Ureter (tissue), 1 donor: ENCODE measurements around the gene CAMKK1. TPM values are rescaled to one million over a fixed set of nuclear protein-coding genes. Genes with fewer than 3 reads are reported as not detected.
"Not testable (repeated sequence)": the region's sequence is repeated elsewhere in the genome, so short reads cannot be mapped to it uniquely, and the experiment has no call there.

Experiments used
- DNase-seq: peaks from one replicate; pipeline ENCODE4 v3.0.0-alpha.2; 2020; ENCODE audit warnings: low spot score
- total RNA-seq: library from RNA; stranded (reverse); gene quantifications from one replicate; pipeline ENCODE4 v1.2.4, GENCODE V29; 2023
- donor health status: DM: yes; HTN: yes; CAD: no.

Gene CAMKK1
- total RNA-seq, 1 donor from 2014 or later: 7.8 TPM

GRCh38 chr17:3879591-3880417 lies 13.0 kb downstream of the CAMKK1 start:
- no peak for DNase-seq

- DNase-seq: no peak
These were observed 13.7 kb downstream of the CAMKK1 start for GRCh38 chr17:3879186-3879585.

DNA sequence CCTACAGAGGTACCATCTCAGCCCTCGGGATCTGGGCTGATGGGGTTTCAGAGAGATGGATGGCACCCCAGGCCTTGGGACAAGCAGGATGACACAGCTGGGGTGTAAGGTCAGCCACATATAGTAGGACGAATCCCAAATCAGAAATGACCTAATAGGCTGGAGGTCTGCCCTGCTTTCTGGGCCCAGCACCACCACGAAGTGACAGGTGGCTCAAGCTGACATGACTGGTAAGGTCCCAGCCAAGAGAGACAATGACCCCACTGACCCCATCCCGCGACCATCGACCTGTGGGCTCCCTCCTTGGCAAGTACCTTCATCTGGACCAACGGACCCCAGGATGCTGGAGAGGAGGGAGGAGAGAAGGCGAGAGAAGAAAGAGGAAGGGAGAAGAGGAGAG lies 15.6 kb downstream of the CAMKK1 start:
- no peak for DNase-seq

DNA sequence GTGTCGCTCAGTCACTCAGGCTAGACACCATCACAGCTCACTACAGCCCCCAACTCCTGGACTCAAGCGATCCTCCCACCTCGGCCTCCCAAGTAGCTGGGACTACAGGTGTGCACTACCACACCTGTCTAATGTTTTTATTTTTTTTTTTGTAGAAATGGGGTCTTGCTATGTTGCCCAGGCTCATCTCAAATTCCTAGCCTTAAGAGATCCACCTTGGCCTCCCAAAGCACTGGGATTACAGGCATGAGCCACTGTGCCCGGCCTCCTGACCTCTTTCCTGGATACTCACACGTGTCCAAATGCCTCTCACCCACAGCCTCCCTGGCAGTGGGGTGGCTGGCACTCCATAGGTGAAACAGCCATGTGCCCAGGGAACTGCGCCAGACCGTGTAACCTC lies 17.5 kb downstream of the CAMKK1 start:
- DNase-seq: no peak

DNA sequence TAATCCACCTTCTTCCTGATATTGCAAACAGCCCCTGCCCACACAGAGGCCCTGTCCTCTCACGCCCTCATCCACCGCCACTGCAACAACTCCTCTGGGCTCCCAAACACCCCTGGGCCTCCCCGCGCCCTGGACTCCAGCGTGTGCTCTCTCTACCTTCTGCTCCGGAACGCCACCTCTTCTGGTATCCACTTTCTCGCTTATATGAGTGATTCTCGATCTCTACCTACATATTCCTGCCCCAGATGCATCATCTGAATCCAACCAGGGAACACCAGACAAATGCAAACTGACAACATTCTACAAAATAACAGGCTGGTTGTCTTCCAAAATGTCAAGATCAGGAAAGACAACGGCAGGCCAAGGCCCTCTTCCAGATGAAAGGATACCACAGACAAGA lies 19.0 kb downstream of the CAMKK1 start:
- DNase-seq: no peak

DNA sequence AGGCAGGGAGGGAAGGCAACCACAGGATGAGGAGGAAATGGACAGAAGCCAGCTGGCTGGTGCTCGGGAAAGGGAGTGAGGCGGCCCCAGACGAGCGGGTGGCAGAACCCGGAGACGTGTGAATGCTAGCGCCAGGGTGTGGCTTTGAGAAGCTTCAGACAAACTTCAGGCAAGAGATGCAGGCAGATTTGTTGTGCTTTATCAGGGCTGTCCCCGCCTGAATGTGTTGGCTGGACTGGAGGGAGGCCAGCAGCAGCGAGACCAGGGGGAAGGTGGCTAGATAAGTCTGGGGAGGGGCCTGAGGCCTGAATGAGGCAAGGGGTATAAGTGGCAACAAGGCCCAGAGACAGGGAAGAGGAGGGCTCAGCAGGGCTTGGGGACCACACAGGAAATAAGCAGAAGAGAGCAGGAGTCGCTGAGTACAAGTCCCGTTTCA lies 22.0 kb downstream of the CAMKK1 start:
- no peak for DNase-seq

DNA sequence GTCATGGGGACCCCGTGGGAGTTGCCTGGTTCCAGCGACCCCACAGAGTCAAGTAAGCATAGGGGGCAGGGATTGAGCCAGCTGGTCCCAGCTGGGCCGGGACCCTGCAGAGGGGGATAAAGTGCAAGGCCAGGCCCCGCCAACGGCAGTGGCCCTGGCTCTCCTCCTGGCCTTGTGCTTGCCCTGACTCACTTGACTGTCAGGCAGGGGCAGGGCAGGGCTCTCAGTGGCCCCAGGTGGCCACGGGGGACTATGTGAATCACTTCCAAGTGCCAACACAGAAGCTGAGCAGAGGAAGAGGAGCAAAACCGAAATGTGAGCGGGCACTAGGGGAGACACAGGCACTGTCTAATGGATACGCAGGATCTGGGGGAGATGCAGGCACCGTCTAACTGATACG lies 25.2 kb downstream of the CAMKK1 start:
- DNase-seq: no peak

DNA sequence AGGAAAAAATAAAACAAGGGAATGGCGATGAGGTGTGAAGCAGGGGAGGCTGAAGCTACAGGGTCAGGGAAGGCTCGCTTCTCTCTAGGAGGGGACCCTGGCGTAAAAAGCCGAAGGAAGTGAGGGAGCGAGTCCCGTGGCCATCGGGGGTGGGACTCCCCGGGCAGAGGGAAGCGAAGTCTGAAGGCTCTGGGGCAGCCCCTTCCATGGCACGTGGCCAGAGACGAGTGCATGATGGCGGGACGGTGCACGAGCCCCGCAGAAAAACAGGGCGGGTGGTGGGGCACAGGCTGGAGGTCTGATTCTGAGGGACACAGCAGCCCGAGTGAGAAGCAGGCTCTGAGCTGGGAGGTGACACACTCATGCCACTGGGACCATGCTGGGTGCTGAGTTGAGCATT lies 25.7 kb downstream of the CAMKK1 start:
- no peak for DNase-seq

- no peak for DNase-seq
These were observed 26.6 kb downstream of the CAMKK1 start for GRCh38 chr17:3866276-3866675.

GRCh38 chr17:3865176-3865575 lies 27.7 kb downstream of the CAMKK1 start:
- no peak for DNase-seq

DNA sequence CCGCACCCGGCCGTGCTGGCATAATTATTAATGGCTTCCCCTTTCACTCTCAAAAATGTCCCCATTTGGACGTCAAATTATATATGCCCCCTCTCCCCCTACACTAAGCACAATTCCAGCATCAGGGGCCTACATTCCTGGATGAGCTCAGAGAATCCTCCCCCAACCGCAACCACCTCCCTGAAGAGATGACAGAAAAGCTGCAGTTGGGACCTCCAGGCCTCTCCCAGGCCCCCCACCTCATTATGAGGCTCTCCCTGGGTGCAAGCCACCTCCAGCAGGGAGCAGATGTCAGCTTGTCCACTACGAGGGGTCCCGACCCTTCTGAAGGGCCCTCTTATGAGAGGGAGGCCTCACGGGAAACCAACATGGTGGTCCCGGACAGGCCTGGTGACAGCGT lies 28.3 kb downstream of the CAMKK1 start:
- no peak for DNase-seq

DNA sequence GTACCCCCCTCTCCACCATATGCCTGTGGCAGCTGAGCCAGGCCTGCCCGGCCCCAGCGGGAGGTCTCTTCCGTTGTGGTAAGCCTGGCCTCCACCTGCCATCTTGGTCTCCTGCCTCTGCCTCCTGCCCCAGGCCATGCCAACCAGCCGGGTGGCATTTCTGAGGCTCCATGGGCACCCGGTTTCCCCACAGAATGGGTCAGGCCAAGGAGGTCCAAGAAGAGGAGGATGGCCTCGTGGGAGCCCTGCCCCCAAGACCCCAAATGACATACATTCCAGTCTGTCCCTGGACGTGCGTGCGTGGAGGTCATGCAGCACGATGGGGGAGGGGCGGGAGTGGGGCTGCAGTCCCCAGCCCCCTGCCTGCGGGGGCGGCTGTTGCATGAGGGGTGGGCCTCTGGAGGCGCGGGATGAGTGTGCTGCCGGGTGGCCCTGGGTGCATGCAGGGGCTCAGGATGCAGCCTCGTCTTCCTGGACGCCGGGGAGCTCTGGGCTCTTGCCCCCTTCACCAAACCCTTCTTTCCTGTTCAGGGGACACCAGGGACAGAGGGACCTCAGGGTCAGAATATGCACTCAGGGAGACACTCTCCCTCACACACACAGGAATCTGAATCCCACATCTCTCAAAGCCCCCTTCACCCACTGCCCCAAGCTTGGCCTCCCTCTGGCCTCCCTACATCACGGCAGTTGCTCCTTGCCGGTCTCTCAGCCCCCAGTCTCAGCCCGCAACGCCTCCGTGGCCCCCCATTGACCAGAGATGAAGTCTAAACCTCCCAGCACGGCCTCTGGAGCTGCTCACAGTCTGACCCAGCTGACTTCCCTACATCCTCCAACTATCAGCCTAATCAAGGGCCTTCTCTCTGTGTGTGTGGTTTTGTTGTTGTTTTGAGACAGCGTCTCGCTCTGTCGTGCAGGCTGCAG lies 30.8 kb downstream of the CAMKK1 start:
- no peak for DNase-seq

DNA sequence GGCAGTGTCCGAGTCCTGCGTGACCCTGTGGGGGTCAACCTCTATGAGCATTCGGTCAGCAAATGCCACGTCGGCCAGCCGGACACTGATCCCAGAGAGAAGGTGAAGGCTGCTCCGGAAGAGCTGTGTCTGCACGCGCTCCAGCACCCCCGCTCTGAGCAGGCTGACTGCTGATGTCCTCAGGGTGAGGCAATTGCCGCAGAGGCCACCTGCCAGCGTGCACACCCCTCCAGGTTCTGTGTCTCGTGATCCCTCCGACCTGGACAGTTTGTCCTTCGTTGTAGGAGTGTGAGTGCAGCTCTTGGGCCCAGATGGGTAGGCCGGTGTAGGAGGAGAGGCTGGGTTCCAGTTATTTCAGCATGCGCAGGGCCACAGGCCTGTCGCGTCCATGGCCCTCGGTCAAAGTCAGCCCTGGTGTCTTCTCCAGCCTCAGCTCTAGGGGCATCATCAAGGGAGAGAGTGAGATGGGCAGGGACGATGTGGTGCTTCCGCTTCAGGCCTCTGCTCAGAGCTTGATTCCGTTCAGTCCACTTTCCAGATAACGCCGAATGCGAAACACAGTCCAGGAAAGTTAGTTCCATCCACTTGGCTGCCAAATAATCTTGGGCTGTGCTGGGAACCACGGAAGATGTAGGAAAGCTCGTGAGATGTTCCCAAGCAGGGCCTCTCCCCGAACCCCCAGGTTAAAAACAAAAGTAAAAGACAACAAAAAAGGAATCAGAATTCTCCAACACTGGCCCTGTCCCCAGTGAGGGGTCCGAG lies 31.7 kb downstream of the CAMKK1 start:
- no peak for DNase-seq

DNA sequence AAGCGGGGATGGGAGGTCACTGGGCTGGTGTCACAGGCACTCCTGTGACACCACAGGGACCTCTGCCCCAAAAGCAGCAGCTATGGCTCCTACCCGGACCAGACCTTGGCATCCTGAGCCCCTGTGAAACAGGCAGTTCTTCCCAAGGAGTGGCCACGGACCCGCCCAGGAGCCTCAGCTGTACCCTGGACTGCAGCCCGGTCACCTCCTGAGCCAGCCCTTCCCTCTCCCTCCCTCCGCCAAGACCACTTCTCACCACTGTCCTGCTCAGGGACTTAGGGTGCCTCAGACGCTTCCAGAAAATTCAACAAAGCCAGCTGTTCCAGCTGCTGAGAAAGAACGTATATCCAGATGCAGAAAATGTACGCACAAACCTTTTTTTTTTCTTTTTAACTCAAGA lies 32.9 kb downstream of the CAMKK1 start:
- no peak for DNase-seq

DNA sequence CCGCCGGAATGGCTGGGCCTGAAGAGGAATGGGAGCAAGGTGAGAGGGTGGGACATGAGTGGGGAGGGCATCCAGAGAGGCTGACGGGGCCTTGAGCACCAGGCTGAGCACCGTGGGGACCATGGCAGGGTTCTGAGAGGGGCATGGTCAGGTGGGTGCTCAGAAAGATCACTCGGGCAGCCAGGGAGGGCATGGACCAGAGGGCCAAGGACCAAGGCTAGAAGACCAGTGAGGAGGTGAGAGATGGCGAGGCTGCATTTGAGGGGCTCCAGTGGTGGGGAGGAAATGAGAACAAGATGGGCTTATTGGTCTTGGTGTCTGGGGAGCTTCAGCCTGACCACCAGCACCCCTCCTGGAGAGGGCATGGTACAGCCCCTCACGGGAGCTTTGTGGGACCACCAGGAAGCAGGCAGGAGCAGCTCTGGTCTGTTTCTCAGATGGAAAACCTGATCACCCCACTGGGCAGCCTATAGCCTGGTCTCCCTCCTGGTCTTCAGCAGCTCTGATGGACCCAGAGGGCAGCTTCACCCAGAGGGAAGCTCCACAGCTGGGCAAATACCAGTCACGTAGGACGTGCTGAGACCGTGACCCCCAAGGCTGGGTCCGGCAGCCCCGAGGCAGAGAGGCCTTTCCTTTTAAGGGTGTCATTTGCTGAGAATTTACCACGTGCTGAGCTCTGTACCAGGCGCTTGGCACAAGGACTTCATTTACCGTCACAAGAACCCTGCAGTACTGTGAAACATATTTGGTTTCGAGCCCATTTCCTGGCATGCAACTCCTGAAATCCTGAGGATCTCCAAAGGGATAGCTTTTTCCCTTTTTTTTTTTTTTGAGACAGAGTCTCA lies 35.4 kb downstream of the CAMKK1 start:
- no peak for DNase-seq

GRCh38 chr17:3854204-3854603 lies 38.6 kb downstream of the CAMKK1 start:
- not testable (repeated sequence) for DNase-seq

GRCh38 chr17:3852561-3852960 lies 40.3 kb downstream of the CAMKK1 start:
- DNase-seq: no peak

DNA sequence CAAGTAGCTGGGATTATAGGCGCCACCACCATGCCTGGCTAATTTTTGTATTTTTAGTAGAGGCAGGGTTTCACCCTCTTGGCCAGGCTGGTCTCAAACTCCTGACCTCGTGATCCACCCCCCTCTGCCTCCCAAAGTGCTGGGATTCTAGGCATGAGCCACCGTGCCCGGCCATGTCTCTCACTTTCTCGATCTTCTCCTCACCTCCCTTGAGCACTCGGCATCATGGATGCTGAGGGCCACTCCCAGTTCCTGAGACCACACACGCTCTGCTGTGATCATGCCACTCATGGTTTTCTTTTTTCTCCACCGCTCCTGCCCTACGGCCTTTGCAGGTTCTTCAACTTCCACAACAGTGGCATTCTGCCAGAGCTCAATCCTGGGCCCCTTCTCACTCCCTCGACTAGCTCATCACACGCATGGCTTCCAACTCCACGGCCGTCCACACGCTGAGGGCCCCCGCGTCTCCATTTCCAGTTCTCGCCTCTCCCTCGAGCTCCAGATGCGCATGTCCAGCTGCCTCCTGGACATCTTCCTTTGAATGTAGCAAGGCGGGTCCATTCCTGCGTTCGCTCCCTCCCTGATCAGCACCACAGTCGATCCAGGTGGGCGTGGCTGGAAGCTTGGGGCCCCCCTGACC lies 41.3 kb downstream of the CAMKK1 start:
- no peak for DNase-seq

- DNase-seq: no peak
These were observed 44.5 kb downstream of the CAMKK1 start for GRCh38 chr17:3848229-3848835.

DNA sequence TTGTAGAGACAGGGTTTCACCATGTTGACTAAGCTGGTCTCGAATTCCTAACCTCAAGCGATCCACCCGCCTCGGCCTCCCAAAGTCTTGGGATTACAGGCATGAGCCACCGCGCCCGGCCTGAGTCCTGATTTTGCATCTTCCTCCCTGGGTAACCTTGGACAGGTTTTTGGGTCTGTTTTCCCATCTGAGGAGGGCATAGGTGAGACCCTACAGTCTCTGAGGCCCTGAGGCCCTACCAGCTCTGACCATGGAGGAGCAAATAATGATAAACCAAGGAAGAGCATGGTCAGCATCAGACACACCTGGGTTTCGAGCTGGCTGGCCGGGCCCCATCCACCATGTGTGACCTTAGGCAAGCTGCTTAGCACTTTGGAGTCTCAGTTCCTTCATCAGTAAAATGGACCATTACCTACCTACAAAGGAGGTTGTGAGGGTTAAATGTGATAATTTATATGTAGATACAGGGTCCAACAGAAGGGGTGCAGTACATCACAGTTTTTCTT lies 45.6 kb downstream of the CAMKK1 start:
- no peak for DNase-seq
